ENCODE data around the gene NFXL1. TPM values are rescaled to one million over a fixed set of nuclear protein-coding genes. Genes with fewer than 3 reads are reported as not detected.

Gene NFXL1
- total RNA-seq, 1 donor from 2014 or later: 13.5 TPM

- FAIRE-seq: no peak
- DNase-seq (ENCODE audit: low spot score in 2 of 2): no peak
Measured at GRCh38 chr4:47899639-47900038, 14.7 kb downstream of the NFXL1 start.

- no peak for DNase-seq (ENCODE audit: low spot score in 2 of 2)
- no peak for FAIRE-seq
Measured at GRCh38 chr4:47891928-47892327, 22.5 kb downstream of the NFXL1 start.

GRCh38 chr4:47882228-47882627 is 32.2 kb downstream of the NFXL1 start:
- FAIRE-seq (no peak), DNase-seq (ENCODE audit: low spot score in 2 of 2) (no peak)

- FAIRE-seq: no peak
- DNase-seq (ENCODE audit: low spot score in 2 of 2): no peak
Measured at GRCh38 chr4:47879458-47879857, 34.9 kb downstream of the NFXL1 start.

- FAIRE-seq (no peak), DNase-seq (ENCODE audit: low spot score in 2 of 2) (no peak)
Measured at GRCh38 chr4:47876784-47877546, 37.4 kb downstream of the NFXL1 start.

- DNase-seq (ENCODE audit: low spot score in 2 of 2): no peak
Measured at GRCh38 chr4:47876310-47876709, 38.1 kb downstream of the NFXL1 start.

GRCh38 chr4:47873877-47874541 is 40.4 kb downstream of the NFXL1 start:
- FAIRE-seq (no peak), DNase-seq (ENCODE audit: low spot score in 2 of 2) (no peak)

More at GRCh38 chr4:47876310-47876709, 38.1 kb downstream of the NFXL1 start:
- FAIRE-seq: no peak

- FAIRE-seq: no peak
- DNase-seq (ENCODE audit: low spot score in 2 of 2): no peak
Measured at GRCh38 chr4:47863486-47863885, 50.9 kb downstream of the NFXL1 start.

- FAIRE-seq (no peak), DNase-seq (ENCODE audit: low spot score in 2 of 2) (no peak)
Measured at GRCh38 chr4:47862297-47862696, 52.1 kb downstream of the NFXL1 start.

- FAIRE-seq (no peak), DNase-seq (ENCODE audit: low spot score in 2 of 2) (no peak)
Measured at GRCh38 chr4:47860305-47860704, 54.1 kb downstream of the NFXL1 start.

- FAIRE-seq: no peak
- no peak for DNase-seq (ENCODE audit: low spot score in 2 of 2)
Measured at GRCh38 chr4:47858006-47858405, 56.4 kb downstream of the NFXL1 start.

- FAIRE-seq (no peak), DNase-seq (ENCODE audit: low spot score in 2 of 2) (no peak)
Measured at GRCh38 chr4:47856713-47857112, 57.7 kb downstream of the NFXL1 start.

- FAIRE-seq (no peak), DNase-seq (ENCODE audit: low spot score in 2 of 2) (no peak)
Measured at GRCh38 chr4:47855350-47855749, 59.0 kb downstream of the NFXL1 start.

- DNase-seq (ENCODE audit: low spot score in 2 of 2): no peak
- FAIRE-seq: no peak
Measured at GRCh38 chr4:47852136-47852535, 62.2 kb downstream of the NFXL1 start.

GRCh38 chr4:47849466-47849865 is 64.9 kb downstream of the NFXL1 start:
- FAIRE-seq (no peak), DNase-seq (ENCODE audit: low spot score in 2 of 2) (no peak)

GRCh38 chr4:47848041-47848440 is 66.3 kb downstream of the NFXL1 start:
- FAIRE-seq: peak; percentile 8
- DNase-seq (ENCODE audit: low spot score in 2 of 2): no peak

- DNase-seq (ENCODE audit: low spot score in 2 of 2): no peak
- no peak for FAIRE-seq
Measured at GRCh38 chr4:47842985-47843384, 71.4 kb downstream of the NFXL1 start.

GRCh38 chr4:47840291-47840690 is 74.1 kb downstream of the NFXL1 start:
- DNase-seq (ENCODE audit: low spot score in 2 of 2): no peak
- no peak for FAIRE-seq

- FAIRE-seq (no peak), DNase-seq (ENCODE audit: low spot score in 2 of 2) (no peak)
Measured at GRCh38 chr4:47839259-47839658, 75.1 kb downstream of the NFXL1 start.

GRCh38 chr4:47838445-47838844 is 75.9 kb downstream of the NFXL1 start:
- FAIRE-seq: no peak
- DNase-seq (ENCODE audit: low spot score in 2 of 2): no peak

- DNase-seq (ENCODE audit: low spot score in 2 of 2) (no peak), FAIRE-seq (no peak)
Measured at GRCh38 chr4:47837908-47838294, 76.5 kb downstream of the NFXL1 start, which contains the start of gene CORIN. Gene CORIN, minus strand, starts transcription at chr4:47838067. Its CDS starts 118 bp downstream, at chr4:47837949.

Data from frontal cortex (tissue), 4 donors.